K562 (cell line): ENCODE results near the gene LINGO3. TPM values are rescaled to one million over a fixed set of nuclear protein-coding genes. Genes with fewer than 3 reads are reported as not detected.

Experiments
- ATAC-seq: fragments of 200-7000 bp; cut with Tn5 transposase; 3 replicates; pipeline ENCODE4 v1.9.1; 2020; ENCODE audit warnings: moderate library complexity
- BruUV-seq: library from RNA; stranded (reverse); fragments of 400-500 nt; replicated peaks from 2 replicates; lab custom pipeline; 2021; lab: Mats Ljungman, UMichigan
- CTCF ChIA-PET: fragments of 300-600 bp; formaldehyde crosslinking; extraction: SDS; loops from one replicate; lab custom pipeline; 2021; ENCODE audit warnings: low intra/inter-chr PET ratio; lab: Yijun Ruan, JAX
- POLR2A ChIA-PET: fragments of 300-600, 350-650 bp; sonication (Branson Sonifier 250); formaldehyde crosslinking; extraction: SDS; loops from one replicate; lab custom pipeline; 2021; ENCODE audit warnings: antibody characterized with exemption, inconsistent platforms; lab: Yijun Ruan, JAX
- DNase-seq, 4 experiments: peaks; one replicate each; pipeline versions ENCODE4 v3.0.0 to v3.0.0-alpha.2; 2011 to 2018; ENCODE audit warnings: low spot score in 3 of 4, mixed read lengths in 3 of 4; ENCODE audit errors: extremely low read depth in 1 of 4
- FAIRE-seq: peaks from 2 replicates; lab custom pipeline; 2011; peaks lifted over from hg19 to GRCh38; lab: Jason Lieb, UNC
- H2AFZ ChIP-seq: 2 replicates; pipeline ENCODE4 v1.6.0; 2011; ENCODE audit warnings: low read depth, low read length, control low read depth, inconsistent platforms
- H3K27ac ChIP-seq: fragments of 200-600 bp; 3 replicates; pipeline ENCODE4 v1.8.0; 2011; ENCODE audit warnings: low read depth, mild to moderate bottlenecking, control low read depth, inconsistent platforms, low read length, moderate library complexity, mixed read lengths; ENCODE audit errors: extremely low read depth
- H3K27me3 ChIP-seq, 2 experiments: fragments of 300-600 bp in 1 of 2; 2 replicates in 1 of 2; 3 replicates in 1 of 2; pipeline versions ENCODE4 v1.6.0 to v1.8.0; 2011; ENCODE audit warnings: inconsistent platforms in 2 of 2, low read length in 2 of 2, mild to moderate bottlenecking in 1 of 2, mixed read lengths in 1 of 2, moderate library complexity in 1 of 2; ENCODE audit not compliant: control insufficient read depth in 2 of 2, insufficient read depth in 2 of 2
- H3K36me3 ChIP-seq: fragments of 300-600 bp; 3 replicates; pipeline ENCODE4 v1.8.0; 2011; ENCODE audit warnings: mild to moderate bottlenecking, low read length, inconsistent platforms; ENCODE audit not compliant: control insufficient read depth, insufficient read depth
- H3K4me1 ChIP-seq, 2 experiments: fragments of 200-600 bp in 1 of 2; replicated peaks in 1 of 2; 2 replicates in 1 of 2; 3 replicates in 1 of 2; pipeline versions ENCODE4 v1.5.1 to v1.8.0; 2011; ENCODE audit warnings: inconsistent platforms in 2 of 2, low read length in 2 of 2, mild to moderate bottlenecking in 1 of 2, mixed read lengths in 1 of 2, moderate library complexity in 1 of 2; ENCODE audit not compliant: control insufficient read depth in 2 of 2, insufficient read depth in 2 of 2
- H3K4me2 ChIP-seq: 2 replicates; pipeline ENCODE4 v1.6.1; 2011; ENCODE audit warnings: low read length, control low read depth, inconsistent platforms, mixed read lengths; ENCODE audit not compliant: insufficient read depth
- H3K4me3 ChIP-seq: fragments of 200-600 bp; sonication (generic), shearing (Covaris generic); 2 replicates; pipeline ENCODE4 v1.5.1; 2016; ENCODE audit warnings: control low read depth, inconsistent platforms
- H3K79me2 ChIP-seq: fragments of 200-600 bp; 3 replicates; pipeline ENCODE4 v1.8.0; 2011; ENCODE audit warnings: low read length, inconsistent platforms; ENCODE audit not compliant: control insufficient read depth, insufficient read depth
- H3K9ac ChIP-seq, 2 experiments: 2 replicates each; pipeline versions ENCODE4 v1.6.0 to v1.6.1; 2011; ENCODE audit warnings: low read depth in 2 of 2, low read length in 2 of 2, control low read depth in 1 of 2, inconsistent platforms in 1 of 2, mild to moderate bottlenecking in 1 of 2, mixed read lengths in 1 of 2; ENCODE audit not compliant: insufficient read depth in 1 of 2
- H3K9me1 ChIP-seq: one replicate; pipeline ENCODE4 v1.6.0; 2011; ENCODE audit warnings: inconsistent platforms, mild to moderate bottlenecking, low read length, moderate library complexity; ENCODE audit not compliant: control insufficient read depth, insufficient read depth
- H3K9me3 ChIP-seq: replicated peaks from 2 replicates; pipeline ENCODE4 v1.5.1; 2011; ENCODE audit warnings: low read depth, low read length, inconsistent platforms; ENCODE audit not compliant: control insufficient read depth, insufficient read depth
- H4K20me1 ChIP-seq: replicated peaks from 2 replicates; pipeline ENCODE4 v1.6.1; 2011; ENCODE audit warnings: low read length, inconsistent platforms, mixed read lengths; ENCODE audit not compliant: control insufficient read depth, insufficient read depth
- ATF7 ChIP-seq: fragments of 450-650 bp; IDR thresholded peaks from 2 replicates; pipeline ENCODE4 v1.7.1; 2014; ENCODE audit warnings: mild to moderate bottlenecking, moderate library complexity
- CSDE1 ChIP-seq, 2 experiments: fragments of 450-650 bp; IDR thresholded peaks; 2 replicates each; pipeline ENCODE4 v1.6.1; 2016; ENCODE audit warnings: mild to moderate bottlenecking in 1 of 2
- FOXJ3 ChIP-seq: sonication (generic); formaldehyde crosslinking; IDR thresholded peaks from 2 replicates; pipeline ENCODE4 v1.4.0; 2020; ENCODE audit warnings: mild to moderate bottlenecking, missing genetic modification reagents
- HDGF ChIP-seq: fragments of 450-650 bp; IDR thresholded peaks from 2 replicates; pipeline ENCODE4 v1.6.1; 2016
- HIVEP1 ChIP-seq: fragments of 250-450 bp; sonication (Bioruptor Pico); IDR thresholded peaks from 2 replicates; pipeline ENCODE4 v1.4.0; 2020; ENCODE audit warnings: mild to moderate bottlenecking
- JUND ChIP-seq, 2 experiments: IDR thresholded peaks; 2 replicates in 1 of 2; 3 replicates in 1 of 2; pipeline ENCODE4 v1.6.1; 2011; ENCODE audit warnings: borderline replicate concordance in 2 of 2, low read depth in 2 of 2, low read length in 2 of 2, improper control_type of control experiment in 1 of 2, missing biosample characterization in 1 of 2, missing genetic modification characterization in 1 of 2, missing genetic modification reagents in 1 of 2
- MTA3 ChIP-seq: fragments of 450-650 bp; formaldehyde crosslinking; IDR thresholded peaks from 2 replicates; pipeline ENCODE4 v1.6.1; 2017; ENCODE audit warnings: mild to moderate bottlenecking, borderline replicate concordance
- NBN ChIP-seq: fragments of 450-650 bp; IDR thresholded peaks from 2 replicates; pipeline ENCODE4 v1.6.1; 2016; ENCODE audit warnings: low read depth, mild to moderate bottlenecking
- POLR2AphosphoS2 ChIP-seq: IDR thresholded peaks from 2 replicates; pipeline ENCODE4 v1.6.1; 2012; ENCODE audit warnings: low read length, improper control_type of control experiment
- SAP30 ChIP-seq: fragments of 200-600 bp; sonication (generic); IDR thresholded peaks from 2 replicates; pipeline ENCODE4 v1.6.1; 2012; ENCODE audit warnings: borderline replicate concordance, low read depth, mild to moderate bottlenecking, moderate library complexity, low read length, control low read depth, inconsistent platforms; ENCODE audit not compliant: insufficient read depth, poor library complexity, severe bottlenecking
- SRSF7 ChIP-seq: fragments of 200-400 bp; formaldehyde crosslinking; optimal IDR thresholded peaks from 2 replicates; pipeline ENCODE3; 2017; ENCODE audit warnings: mild to moderate bottlenecking, low read depth, low read length
- ZNF197 ChIP-seq: fragments of 200-800 bp; sonication (Bioruptor generic); IDR thresholded peaks from 2 replicates; pipeline ENCODE4 v1.6.1; 2016; ENCODE audit warnings: low read depth, missing genetic modification characterization, missing compliant biosample characterization
- ZNF384 ChIP-seq: IDR thresholded peaks from 2 replicates; pipeline ENCODE4 v1.6.1; 2012; ENCODE audit warnings: low read depth, low read length, improper control_type of control experiment
- ZNF699 ChIP-seq: fragments of 250-450 bp; sonication (Bioruptor Pico); IDR thresholded peaks from 2 replicates; pipeline ENCODE4 v1.8.0; 2021; ENCODE audit warnings: mild to moderate bottlenecking, moderate library complexity; ENCODE audit not compliant: insufficient replicate concordance
- ZNF79 ChIP-seq: fragments of 250-450 bp; sonication (Bioruptor Pico); IDR thresholded peaks from 2 replicates; pipeline ENCODE4 v1.4.0; 2020; ENCODE audit warnings: low read depth, mild to moderate bottlenecking, moderate library complexity
- ZSCAN32 ChIP-seq: fragments of 450-650 bp; formaldehyde crosslinking; IDR thresholded peaks from 2 replicates; pipeline ENCODE4 v1.4.0; 2020; ENCODE audit warnings: mild to moderate bottlenecking, moderate library complexity
- WGBS: fragments of 100-300 bp; shearing (Covaris generic); methylation state at CpG from one replicate; pipeline ENCODE4 v1.1.6; 2016; ENCODE audit warnings: low coverage, mixed read lengths; ENCODE audit not compliant: insufficient coverage; ENCODE audit errors: missing lambda C conversion rate; 5-methylcytosine and 5-hydroxymethylcytosine counted together
- in situ Hi-C: fragments of 300-500 bp; cut with MboI; formaldehyde crosslinking; loops from 4 replicates; pipeline ENCODE4 v1.15.0; 2018; ENCODE audit warnings: inconsistent platforms, mixed read lengths
- intact Hi-C: fragments of 100-400 bp; cut with micrococcal nuclease; formaldehyde crosslinking; loops from 2 replicates; pipeline ENCODE4 v1.14.2; 2022
- polyA plus RNA-seq, 8 experiments: library from polyadenylated mRNA; depleted of rRNA in 4 of 8; stranded (reverse) in 5 of 8; unstranded in 3 of 8; fragments of >200 nt; fragmentation: Nextera tagmentation in 2 of 8; fragmentation: Illumina TruSeq in 1 of 8; extraction: Ambion mirVana in 2 of 8; extraction: Trizol in 1 of 8; gene quantifications; 2 replicates each; pipeline versions ENCODE4 v1.2.1 to v1.2.3, GENCODE V29; 2011 to 2014; ENCODE audit warnings: inconsistent platforms in 1 of 8, missing spikeins in 1 of 8
- total RNA-seq, 7 experiments: library from RNA; depleted of rRNA in 6 of 7; stranded (reverse); fragments of >200 nt in 6 of 7; fragmentation: Illumina TruSeq in 2 of 7; extraction: Trizol in 2 of 7; gene quantifications; 2 replicates each; pipeline versions ENCODE4 v1.2.1 to v1.2.3, GENCODE V29; 2011 to 2021; ENCODE audit warnings: low replicate concordance in 1 of 7
- TF ChIP-seq, protein P1 (sequence below): fragments of 250-450 bp; sonication (Bioruptor Pico); IDR thresholded peaks from 2 replicates; pipeline ENCODE4 v1.9.0; 2021; ENCODE audit warnings: mild to moderate bottlenecking
- TF ChIP-seq, protein P2 (sequence below), 2 experiments: fragments of 450-650 bp in 1 of 2; IDR thresholded peaks; 2 replicates each; pipeline ENCODE4 v1.6.1; 2011 to 2017; ENCODE audit warnings: low read depth in 2 of 2, antibody characterized with exemption in 1 of 2, borderline replicate concordance in 1 of 2, low read length in 1 of 2, mild to moderate bottlenecking in 1 of 2, mixed read lengths in 1 of 2; ENCODE audit not compliant: control insufficient read depth in 1 of 2

LINGO3 gene
- total and polyA plus RNA-seq, 9 of the 15 experiments (the other 6 are each of a cell fraction or from before 2014, with no cell fraction given): 0.03 to 0.05 (median 0.03) TPM; not detected in 6

DNA sequence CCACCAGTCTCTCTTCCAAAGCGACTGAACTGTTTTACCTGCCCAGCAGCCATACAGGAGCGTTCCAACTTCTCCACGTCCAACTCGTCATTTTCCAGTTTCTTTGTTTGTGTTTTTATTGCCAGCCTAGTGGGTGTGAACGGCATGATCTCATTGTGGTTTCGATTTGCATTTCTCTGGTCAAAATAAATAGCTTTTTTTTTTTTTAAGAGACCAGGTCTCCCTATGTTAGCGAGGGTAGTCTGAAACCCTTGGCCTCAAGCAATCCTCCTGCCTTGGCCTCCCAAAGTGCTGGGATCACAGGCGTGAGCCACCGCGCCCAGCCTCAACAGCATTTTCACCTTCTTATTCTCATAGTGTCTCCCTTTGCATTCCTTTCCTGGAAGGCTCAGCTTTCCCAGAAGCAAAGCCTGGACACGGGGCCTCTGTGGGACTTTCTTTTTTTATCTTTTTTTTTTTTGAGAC is 47.6 kb downstream of the LINGO3 start:
- no peak for ATAC-seq
- Histone ChIP-seq H3K27ac (0 out of 3 replicates have a peak overlapping the region, but pooled peaks have one; percentile 38), H3K4me2 (no peak overlapping the region; the same call in 1 of the 2 replicates), H4K20me1 (no peaks in the 10 kb centered on the region), H3K9me1 (no peaks in the 10 kb centered on the region), H2AFZ (peak overlapping the region; percentile 78; the same call in 1 of the 2 replicates), H3K9me3 (no peaks in the 10 kb centered on the region), H3K9ac (no peak overlapping the region; a peak in 1 of 4 replicates), H3K27me3 (no peaks in the 10 kb centered on the region), H3K4me3 (no peak overlapping the region), H3K4me1 (peaks cover 14 to 51% of the 10 kb centered on the region in 2 experiments; a peak in 4 of 5 replicates), H3K79me2 (no peaks in the 10 kb centered on the region), H3K36me3 (no peaks in the 10 kb centered on the region)
- in situ Hi-C loops: no loop called here
- ChIA-PET CTCF (no interaction called here), POLR2A (interaction anchor here (0.6 to 6.7 kb wide), 4 partner anchors 9 to 282 kb away, joined by 3 to 52 read pairs (median 20); partner anchors contain the start of gene AMH)
- no peak for FAIRE-seq
- no peak for DNase-seq
- intact Hi-C loops: loop anchor here (10.0 kb wide), 1 partner anchor 96 kb away; the partner anchor contains the start of gene DOT1L
- WGBS: 53% methylated on average over 11 of the region's 11 CpGs
- no TSS peak for BruUV-seq
- TF ChIP-seq, protein P1, sequence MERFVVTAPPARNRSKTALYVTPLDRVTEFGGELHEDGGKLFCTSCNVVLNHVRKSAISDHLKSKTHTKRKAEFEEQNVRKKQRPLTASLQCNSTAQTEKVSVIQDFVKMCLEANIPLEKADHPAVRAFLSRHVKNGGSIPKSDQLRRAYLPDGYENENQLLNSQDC (CRISPR knock-in tag): no peak
- TF ChIP-seq, protein P2, sequence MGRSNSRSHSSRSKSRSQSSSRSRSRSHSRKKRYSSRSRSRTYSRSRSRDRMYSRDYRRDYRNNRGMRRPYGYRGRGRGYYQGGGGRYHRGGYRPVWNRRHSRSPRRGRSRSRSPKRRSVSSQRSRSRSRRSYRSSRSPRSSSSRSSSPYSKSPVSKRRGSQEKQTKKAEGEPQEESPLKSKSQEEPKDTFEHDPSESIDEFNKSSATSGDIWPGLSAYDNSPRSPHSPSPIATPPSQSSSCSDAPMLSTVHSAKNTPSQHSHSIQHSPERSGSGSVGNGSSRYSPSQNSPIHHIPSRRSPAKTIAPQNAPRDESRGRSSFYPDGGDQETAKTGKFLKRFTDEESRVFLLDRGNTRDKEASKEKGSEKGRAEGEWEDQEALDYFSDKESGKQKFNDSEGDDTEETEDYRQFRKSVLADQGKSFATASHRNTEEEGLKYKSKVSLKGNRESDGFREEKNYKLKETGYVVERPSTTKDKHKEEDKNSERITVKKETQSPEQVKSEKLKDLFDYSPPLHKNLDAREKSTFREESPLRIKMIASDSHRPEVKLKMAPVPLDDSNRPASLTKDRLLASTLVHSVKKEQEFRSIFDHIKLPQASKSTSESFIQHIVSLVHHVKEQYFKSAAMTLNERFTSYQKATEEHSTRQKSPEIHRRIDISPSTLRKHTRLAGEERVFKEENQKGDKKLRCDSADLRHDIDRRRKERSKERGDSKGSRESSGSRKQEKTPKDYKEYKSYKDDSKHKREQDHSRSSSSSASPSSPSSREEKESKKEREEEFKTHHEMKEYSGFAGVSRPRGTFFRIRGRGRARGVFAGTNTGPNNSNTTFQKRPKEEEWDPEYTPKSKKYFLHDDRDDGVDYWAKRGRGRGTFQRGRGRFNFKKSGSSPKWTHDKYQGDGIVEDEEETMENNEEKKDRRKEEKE (IDR thresholded peaks at IDR 0.05; ENCODE audit: borderline replicate concordance in 1 of 2, control insufficient read depth in 1 of 2, low read depth in 2 of 2, low read length in 1 of 2): no peak
- TF ChIP-seq CSDE1 (IDR thresholded peaks at IDR 0.05) (no peak), ZNF79 (CRISPR knock-in tag) (no peak), ZNF197 (CRISPR knock-in tag) (no peak), SAP30 (no peak), ATF7 (peak; percentile 46; the same call in 1 of the 2 replicates), FOXJ3 (CRISPR knock-in tag) (no peak), POLR2AphosphoS2 (no peak), ZNF384 (peak; percentile 53; the same call in 1 of the 2 replicates), NBN (no peak), HIVEP1 (CRISPR knock-in tag) (no peak), JUND (IDR thresholded peaks at IDR 0.05; ENCODE audit: borderline replicate concordance, low read depth, low read length) (peak; percentile 32; the same call in 1 of the 2 replicates), JUND (tag; IDR thresholded peaks at IDR 0.05; ENCODE audit: borderline replicate concordance, low read depth, low read length) (peak; percentile 32; the same call in 1 of the 3 replicates), ZNF699 (no peak), SRSF7 (no peak), MTA3 (no peak), HDGF (no peak), ZSCAN32 (no peak)
